ENCODE data around the gene STAB2. TPM values are rescaled to one million over a fixed set of nuclear protein-coding genes. Genes with fewer than 3 reads are reported as not detected.

Gene STAB2
- total and polyA plus RNA-seq, 2 of the 8 experiments (the other 6 are each of a cell fraction or from before 2014, with no cell fraction given): not detected

GRCh38 chr12:103588680-103589079 is 1.6 kb downstream of the STAB2 start:
- no peak overlapping the region for H3K18ac ChIP-seq (ENCODE audit: extremely low read depth, low read length)
- no peak overlapping the region for H3K4me3 ChIP-seq (ENCODE audit: extremely low read depth in 1 of 4, insufficient read depth in 2 of 4, low read depth in 3 of 4, low read length in 4 of 4)
- no peaks in the 10 kb centered on the region for H3K23me2 ChIP-seq (ENCODE audit: low read depth, low read length)
- H3K9me3 ChIP-seq (ENCODE audit: insufficient read depth in 2 of 2, low read depth in 1 of 2, low read length in 1 of 2): no peaks in the 10 kb centered on the region
- H2BK5ac ChIP-seq (ENCODE audit: low read depth, low read length): no peak overlapping the region
- H3K9ac ChIP-seq (replicated peaks in 1 of 4; ENCODE audit: extremely low read depth in 1 of 4, low read depth in 3 of 4, low read length in 3 of 4): no peak overlapping the region
- no peak overlapping the region for H3K14ac ChIP-seq (ENCODE audit: insufficient read length)
- FAIRE-seq: no peak
- ChIA-PET CTCF (ENCODE audit: partially characterized antibody) (interaction anchor here (1.2 to 2.8 kb wide), 3 partner anchors 14 to 44 kb away, joined by 3 to 14 read pairs (median 12); no protein-coding TSS in a partner anchor), POLR2A (ENCODE audit: partially characterized antibody) (no interaction called here)
- no peak overlapping the region for H3K56ac ChIP-seq (replicated peaks; ENCODE audit: insufficient read length, low read depth, low read length)
- H3K4me2 ChIP-seq (ENCODE audit: insufficient read depth in 1 of 2, low read depth in 2 of 2, low read length in 2 of 2): no peak overlapping the region
- H2BK120ac ChIP-seq (replicated peaks; ENCODE audit: low read depth, low read length): no peak overlapping the region
- no peak overlapping the region for H2BK20ac ChIP-seq (ENCODE audit: low read length)
- no peak overlapping the region for H4K5ac ChIP-seq (ENCODE audit: insufficient read length, low read depth, low read length)
- no peaks in the 10 kb centered on the region for H3K4me1 ChIP-seq (replicated peaks in 1 of 4; ENCODE audit: control insufficient read depth in 3 of 4, insufficient read depth in 4 of 4, low read length in 3 of 4)
- no peaks in the 10 kb centered on the region for H3K79me2 ChIP-seq (ENCODE audit: control insufficient read depth in 1 of 2, insufficient read depth in 2 of 2, low read length in 2 of 2)
- no peak overlapping the region for H4K8ac ChIP-seq (ENCODE audit: extremely low read depth, insufficient read depth, low read length)
- H2AK5ac ChIP-seq (ENCODE audit: low read depth, low read length): no peak overlapping the region
- TF ChIP-seq SP2 (IDR thresholded peaks at IDR 0.05; ENCODE audit: low read length): no peak
- TF ChIP-seq KDM4A (IDR thresholded peaks at IDR 0.05; ENCODE audit: low read depth, low read length, severe bottlenecking): no peak
- TF ChIP-seq KDM1A (IDR thresholded peaks at IDR 0.05; ENCODE audit: borderline replicate concordance, low read length): no peak
- no peak for TF ChIP-seq USF2 (IDR thresholded peaks at IDR 0.05; ENCODE audit: low read length)
- no peak for TF ChIP-seq ASH2L (IDR thresholded peaks at IDR 0.05; ENCODE audit: low read length)
- no peaks in the 10 kb centered on the region for H3K79me1 ChIP-seq (ENCODE audit: low read depth, low read length)
- no peak overlapping the region for H3K23ac ChIP-seq (ENCODE audit: insufficient read length)
- H4K20me1 ChIP-seq (replicated peaks in 1 of 2; ENCODE audit: control insufficient read depth in 1 of 2, insufficient read depth in 2 of 2, low read length in 2 of 2): no peaks in the 10 kb centered on the region
- H2BK12ac ChIP-seq (ENCODE audit: low read depth, low read length): no peak overlapping the region
- H2BK15ac ChIP-seq (ENCODE audit: low read length): no peak overlapping the region
- no peak overlapping the region for H3K4ac ChIP-seq (replicated peaks; ENCODE audit: insufficient read length, low read depth, low read length)
- H4K91ac ChIP-seq (replicated peaks; ENCODE audit: insufficient read length, low read length): no peak overlapping the region
- no peak overlapping the region for H2AFZ ChIP-seq (ENCODE audit: low read length)
- no peak overlapping the region for H3K27ac ChIP-seq (ENCODE audit: low read depth, low read length)
- no peaks in the 10 kb centered on the region for H3K36me3 ChIP-seq (ENCODE audit: control insufficient read depth in 2 of 4, insufficient read depth in 4 of 4, low read length in 3 of 4)
- DNase-seq (ENCODE audit: low read depth in 1 of 2, low spot score in 2 of 2): no peak
- H3K27me3 ChIP-seq (replicated peaks in 1 of 4; ENCODE audit: control insufficient read depth in 3 of 4, extremely low read depth in 1 of 4, insufficient read depth in 3 of 4, low read length in 3 of 4): no peaks in the 10 kb centered on the region
